ENCODE results near the gene TEAD1. TPM values are rescaled to one million over a fixed set of nuclear protein-coding genes. Genes with fewer than 3 reads are reported as not detected.
A peak's percentile ranks its signal among the peaks of the same experiment; 100 is the strongest.
"Not testable (repeated sequence)": the region's sequence is repeated elsewhere in the genome, so short reads cannot be mapped to it uniquely, and the experiment has no call there.

The TEAD1 gene
- polyA plus RNA-seq, 10 donors: 78.8 to 120 (median 100) TPM

GRCh38 chr11:12734625-12735024, 60.4 kb downstream of the TEAD1 start:
- no peak for DNase-seq

GRCh38 chr11:12735262-12735661, 61.0 kb downstream of the TEAD1 start:
- no peak for DNase-seq

GRCh38 chr11:12737024-12737423, 62.8 kb downstream of the TEAD1 start:
- DNase-seq: no peak

- no peak for DNase-seq
Observed at GRCh38 chr11:12741671-12742216, 67.5 kb downstream of the TEAD1 start.

GRCh38 chr11:12743834-12744449, 69.7 kb downstream of the TEAD1 start:
- DNase-seq: no peak

GRCh38 chr11:12744826-12745502, 70.7 kb downstream of the TEAD1 start:
- peak in 2 of 3 donors; percentile 43 to 59 for DNase-seq

GRCh38 chr11:12745787-12746186, 71.6 kb downstream of the TEAD1 start:
- no peak for DNase-seq

- peak; percentile 75 to 83 (median 76) for DNase-seq
Observed at GRCh38 chr11:12746593-12747097, 72.4 kb downstream of the TEAD1 start.

- DNase-seq: no peak
Observed at GRCh38 chr11:12748561-12748960, 74.3 kb downstream of the TEAD1 start.

- DNase-seq: no peak
Observed at GRCh38 chr11:12749442-12749841, 75.2 kb downstream of the TEAD1 start.

GRCh38 chr11:12750181-12750580, 76.0 kb downstream of the TEAD1 start:
- DNase-seq: no peak

GRCh38 chr11:12752868-12753524, 78.8 kb downstream of the TEAD1 start:
- no peak for DNase-seq

GRCh38 chr11:12754021-12754420, 79.8 kb downstream of the TEAD1 start:
- no peak for DNase-seq

GRCh38 chr11:12754582-12755234, 80.5 kb downstream of the TEAD1 start:
- DNase-seq: no peak

- no peak for DNase-seq
Observed at GRCh38 chr11:12755510-12756453, 81.6 kb downstream of the TEAD1 start.

GRCh38 chr11:12756454-12756806, 82.2 kb downstream of the TEAD1 start:
- no peak for DNase-seq

- no peak for DNase-seq
Observed at GRCh38 chr11:12756867-12757266, 82.6 kb downstream of the TEAD1 start.

GRCh38 chr11:12757416-12757815, 83.2 kb downstream of the TEAD1 start:
- DNase-seq: no peak

GRCh38 chr11:12758117-12758516, 83.9 kb downstream of the TEAD1 start:
- not testable (repeated sequence) for DNase-seq

GRCh38 chr11:12761029-12761428, 86.8 kb downstream of the TEAD1 start:
- DNase-seq: no peak

- no peak for DNase-seq
Observed at GRCh38 chr11:12762278-12762677, 88.1 kb downstream of the TEAD1 start.
